ENCODE results near the gene ARL3. TPM values are rescaled to one million over a fixed set of nuclear protein-coding genes. Genes with fewer than 3 reads are reported as not detected.

ARL3 gene
- total RNA-seq, 2 experiments from 2014 or later = 0.99 to 1.3 TPM

DNA sequence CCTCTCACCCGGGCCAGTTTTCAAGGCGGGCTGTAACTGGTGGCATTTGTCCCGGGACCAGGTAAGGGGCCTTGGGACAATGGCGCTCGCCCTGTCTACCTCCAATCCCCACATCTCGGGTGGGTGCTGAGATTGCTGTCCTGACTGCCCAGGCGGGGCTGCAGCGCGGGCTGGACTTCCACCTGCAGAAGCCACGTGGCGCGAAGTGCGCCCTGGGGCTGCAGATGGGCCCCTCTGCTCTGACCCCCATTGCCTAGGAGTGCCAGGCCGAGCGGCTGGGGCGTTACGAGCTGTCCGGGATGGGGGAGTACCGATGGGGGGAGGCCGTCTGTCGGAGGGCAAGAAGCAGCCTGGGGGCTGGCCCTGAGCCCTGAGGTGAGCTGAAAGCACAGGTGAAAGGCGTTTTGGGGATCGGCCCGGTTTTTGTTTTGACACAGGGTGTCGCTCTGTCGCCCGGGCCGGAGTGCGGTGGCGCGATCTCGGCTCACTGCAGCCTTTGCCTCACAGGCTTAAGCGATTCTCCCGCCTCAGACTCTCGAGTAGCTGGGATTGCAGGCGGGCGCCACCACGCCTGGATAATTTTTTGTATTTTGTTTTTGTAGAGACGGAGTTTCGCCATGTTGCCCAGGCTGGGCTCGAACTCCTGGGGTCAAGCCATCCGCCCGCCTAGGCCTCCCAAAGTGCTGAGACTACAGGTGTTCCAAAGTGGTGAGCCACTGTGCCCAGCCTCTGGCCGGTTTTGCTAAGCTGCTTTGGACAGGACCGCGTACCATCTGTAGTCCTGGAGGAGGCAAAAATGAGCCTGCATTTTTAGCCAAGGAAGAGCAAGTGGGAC lies 641 bp upstream of the ARL3 start, which contains the start of gene SFXN2:
Gene SFXN2 (plus strand): TSS at position 16 of the 835 bp plus-strand sequence. CDS start 12,001 bp downstream, outside the sequence.
- no peaks in the 10 kb centered on the region for H3K27me3 ChIP-seq (ENCODE audit: control insufficient read depth in 1 of 2, insufficient read depth in 2 of 2, low read length in 2 of 2)
- H3K27ac ChIP-seq (ENCODE audit: low read depth in 1 of 2, low read length in 2 of 2) = peak within 1 kb of the TSS; percentile 84 to 86
- H3K9me3 ChIP-seq (ENCODE audit: control insufficient read depth in 1 of 2, insufficient read depth in 1 of 2, low read length in 2 of 2) = no peaks in the 10 kb centered on the region
- peaks cover 34% of the 10 kb centered on the region for H3K4me1 ChIP-seq (ENCODE audit: insufficient read depth, low read length)
- H3K9me3 Mint-ChIP-seq = no peaks in the 10 kb centered on the region
- H3K4me3 ChIP-seq (ENCODE audit: low read length) = peak within 1 kb of the TSS; percentile 98
- ATAC-seq (ENCODE audit: poor library complexity) = peak; percentile 12
- peak within 1 kb of the TSS; percentile 81 for H3K27ac Mint-ChIP-seq
- TF ChIP-seq, protein P1, sequence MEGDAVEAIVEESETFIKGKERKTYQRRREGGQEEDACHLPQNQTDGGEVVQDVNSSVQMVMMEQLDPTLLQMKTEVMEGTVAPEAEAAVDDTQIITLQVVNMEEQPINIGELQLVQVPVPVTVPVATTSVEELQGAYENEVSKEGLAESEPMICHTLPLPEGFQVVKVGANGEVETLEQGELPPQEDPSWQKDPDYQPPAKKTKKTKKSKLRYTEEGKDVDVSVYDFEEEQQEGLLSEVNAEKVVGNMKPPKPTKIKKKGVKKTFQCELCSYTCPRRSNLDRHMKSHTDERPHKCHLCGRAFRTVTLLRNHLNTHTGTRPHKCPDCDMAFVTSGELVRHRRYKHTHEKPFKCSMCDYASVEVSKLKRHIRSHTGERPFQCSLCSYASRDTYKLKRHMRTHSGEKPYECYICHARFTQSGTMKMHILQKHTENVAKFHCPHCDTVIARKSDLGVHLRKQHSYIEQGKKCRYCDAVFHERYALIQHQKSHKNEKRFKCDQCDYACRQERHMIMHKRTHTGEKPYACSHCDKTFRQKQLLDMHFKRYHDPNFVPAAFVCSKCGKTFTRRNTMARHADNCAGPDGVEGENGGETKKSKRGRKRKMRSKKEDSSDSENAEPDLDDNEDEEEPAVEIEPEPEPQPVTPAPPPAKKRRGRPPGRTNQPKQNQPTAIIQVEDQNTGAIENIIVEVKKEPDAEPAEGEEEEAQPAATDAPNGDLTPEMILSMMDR (IDR thresholded peaks at IDR 0.05) = no peak
- H3K4me3 Mint-ChIP-seq = peak within 1 kb of the TSS; percentile 93
- DNase-seq = peak; percentile 23 to 79 (median 45)
- no peaks in the 10 kb centered on the region for H3K27me3 Mint-ChIP-seq
- POLR2A ChIA-PET = interaction anchor here (1.0 to 4.1 kb wide), 18 partner anchors 19 to 897 kb away, joined by 3 to 91 read pairs (median 5); partner anchors contain the start of genes ACTR1A, CUEDC2, NT5C2 and OGA
- CTCF ChIA-PET = interaction anchor here (0.7 to 6.2 kb wide), 12 partner anchors 9 to 187 kb away, joined by 3 to 30 read pairs (median 4); partner anchors contain the start of genes TRIM8 and WBP1L
- intact Hi-C loops (cut with DNase I, micrococcal nuclease) = loop anchor here (1.0 to 10.0 kb wide), 6 partner anchors 28 to 1360 kb away; partner anchors contain the start of genes ACTR1A (in 2 of the 2), SUFU (in 2 of the 2), WBP1L (in 2 of the 2) and BTRC (in 1 of the 2)
- peaks cover 3% of the 10 kb centered on the region for H3K36me3 ChIP-seq (ENCODE audit: insufficient read depth, low read length)
- H3K4me1 Mint-ChIP-seq (ENCODE audit: low read depth) = peaks cover 66% of the 10 kb centered on the region
- peaks cover 25% of the 10 kb centered on the region for H3K36me3 Mint-ChIP-seq (ENCODE audit: low read depth)

GRCh38 chr10:102713539-102713813 lies 721 bp downstream of the ARL3 start:
- DNase-seq (no peak), ATAC-seq (ENCODE audit: poor library complexity) (peak; percentile 55)
- TF ChIP-seq, protein P1 (IDR thresholded peaks at IDR 0.05) = no peak
- intact Hi-C loops (cut with DNase I, micrococcal nuclease) = loop anchor here (2.0 to 10.0 kb wide), 5 partner anchors 36 to 1359 kb away; partner anchors contain the start of genes BTRC (in 1 of the 2) and NOLC1 (in 1 of the 2)
- POLR2A ChIA-PET = interaction anchor here (0.8 to 4.1 kb wide), 14 partner anchors 8 to 319 kb away, joined by 3 to 91 read pairs (median 6); partner anchors contain the start of genes ACTR1A, TRIM8 and WBP1L
- H3K4me3 ChIP-seq (ENCODE audit: low read length) = peak overlapping the region; percentile 98
- H3K9me3 ChIP-seq (ENCODE audit: control insufficient read depth in 1 of 2, insufficient read depth in 1 of 2, low read length in 2 of 2) = no peaks in the 10 kb centered on the region
- peaks cover 32% of the 10 kb centered on the region for H3K4me1 ChIP-seq (ENCODE audit: insufficient read depth, low read length)
- no peaks in the 10 kb centered on the region for H3K27me3 ChIP-seq (ENCODE audit: control insufficient read depth in 1 of 2, insufficient read depth in 2 of 2, low read length in 2 of 2)
- peaks cover 3% of the 10 kb centered on the region for H3K36me3 ChIP-seq (ENCODE audit: insufficient read depth, low read length)
- CTCF ChIA-PET = interaction anchor here (0.8 to 6.2 kb wide), 7 partner anchors 12 to 101 kb away, joined by 3 to 30 read pairs (median 5); partner anchors contain the start of genes TRIM8 and WBP1L
- Mint-ChIP-seq H3K4me1 (ENCODE audit: low read depth) (peaks cover 61% of the 10 kb centered on the region), H3K27me3 (no peaks in the 10 kb centered on the region), H3K27ac (peak overlapping the region; percentile 81), H3K9me3 (no peaks in the 10 kb centered on the region), H3K36me3 (ENCODE audit: low read depth) (peaks cover 25% of the 10 kb centered on the region), H3K4me3 (peak overlapping the region; percentile 93)
- peak overlapping the region; percentile 84 to 86 for H3K27ac ChIP-seq (ENCODE audit: low read depth in 1 of 2, low read length in 2 of 2)

- peak overlapping the region; percentile 81 for H3K27ac Mint-ChIP-seq
- ChIA-PET POLR2A (interaction anchor here (0.6 to 4.1 kb wide), 13 partner anchors 8 to 1312 kb away, joined by 3 to 91 read pairs (median 4); partner anchors contain the start of genes TRIM8 and WBP1L), CTCF (interaction anchor here (0.8 to 6.2 kb wide), 6 partner anchors 12 to 101 kb away, joined by 3 to 30 read pairs (median 12); partner anchors contain the start of genes TRIM8 and WBP1L)
- H3K36me3 Mint-ChIP-seq (ENCODE audit: low read depth) = peaks cover 23% of the 10 kb centered on the region
- Histone ChIP-seq H3K4me3 (ENCODE audit: low read length) (peak overlapping the region; percentile 98), H3K36me3 (ENCODE audit: insufficient read depth, low read length) (no peaks in the 10 kb centered on the region), H3K9me3 (ENCODE audit: control insufficient read depth in 1 of 2, insufficient read depth in 1 of 2, low read length in 2 of 2) (no peaks in the 10 kb centered on the region), H3K27me3 (ENCODE audit: control insufficient read depth in 1 of 2, insufficient read depth in 2 of 2, low read length in 2 of 2) (no peaks in the 10 kb centered on the region), H3K27ac (ENCODE audit: low read depth in 1 of 2, low read length in 2 of 2) (peak overlapping the region; percentile 84 to 86), H3K4me1 (ENCODE audit: insufficient read depth, low read length) (peaks cover 28% of the 10 kb centered on the region)
- no peaks in the 10 kb centered on the region for H3K9me3 Mint-ChIP-seq
- no peaks in the 10 kb centered on the region for H3K27me3 Mint-ChIP-seq
- H3K4me3 Mint-ChIP-seq = peak overlapping the region; percentile 93
- H3K4me1 Mint-ChIP-seq (ENCODE audit: low read depth) = peaks cover 57% of the 10 kb centered on the region
- TF ChIP-seq, protein P1 (IDR thresholded peaks at IDR 0.05) = no peak
- intact Hi-C loops (cut with DNase I, micrococcal nuclease) = loop anchor here (2.0 to 10.0 kb wide), 5 partner anchors 36 to 1358 kb away; partner anchors contain the start of genes BTRC (in 1 of the 2) and NOLC1 (in 1 of the 2)
- no peak for ATAC-seq (ENCODE audit: poor library complexity)
- DNase-seq = no peak
Observed at GRCh38 chr10:102712843-102713538, 1.2 kb downstream of the ARL3 start.

All from CD4-positive, alpha-beta T cell (primary cell).